Chondrocyte (in vitro differentiated cells): Measurements from ENCODE around the gene ARHGAP42. TPM values are rescaled to one million over a fixed set of nuclear protein-coding genes. Genes with fewer than 3 reads are reported as not detected.

Experiments used
- DNase-seq: peaks from one replicate; pipeline ENCODE4 v3.0.0; 2021; ENCODE audit warnings: mixed read lengths, low spot score
- H3K27ac Mint-ChIP-seq: one replicate; pipeline ENCODE4 v1.8.0; 2021; ENCODE audit warnings: mild to moderate bottlenecking, moderate library complexity, mixed read lengths; ENCODE audit not compliant: unreplicated experiment
- H3K27me3 Mint-ChIP-seq: 2 replicates; pipeline ENCODE4 v1.8.0; 2021; ENCODE audit warnings: low read depth, mixed read lengths
- H3K36me3 Mint-ChIP-seq: 2 replicates; pipeline ENCODE4 v1.8.0; 2021; ENCODE audit warnings: low read depth, mixed read lengths
- H3K4me1 Mint-ChIP-seq: 2 replicates; pipeline ENCODE4 v1.8.0; 2021; ENCODE audit warnings: low read depth, mild to moderate bottlenecking, mixed read lengths
- H3K4me3 Mint-ChIP-seq: one replicate; pipeline ENCODE4 v1.8.0; 2021; ENCODE audit warnings: mild to moderate bottlenecking, moderate library complexity, mixed read lengths; ENCODE audit not compliant: unreplicated experiment
- H3K9me3 Mint-ChIP-seq: 2 replicates; pipeline ENCODE4 v1.8.0; 2021; ENCODE audit warnings: low read depth, mixed read lengths
- CTCF ChIP-seq: fragments of 200-600 bp; sonication (generic); IDR thresholded peaks from 2 replicates; pipeline ENCODE4 v1.5.0; 2021; ENCODE audit warnings: antibody characterized with exemption, mild to moderate bottlenecking, moderate library complexity
- total RNA-seq: library from RNA; stranded (reverse); gene quantifications from 3 replicates; pipeline ENCODE4 v1.2.1, GENCODE V29; 2021

Gene ARHGAP42
- total RNA-seq, 1 donor from 2014 or later: 16.1 TPM

- Mint-ChIP-seq H3K4me1 (peaks cover 40% of the 10 kb centered on the region), H3K36me3 (no peaks in the 10 kb centered on the region), H3K4me3 (no peak overlapping the region), H3K27me3 (no peaks in the 10 kb centered on the region), H3K27ac (no peak overlapping the region), H3K9me3 (peaks cover 3% of the 10 kb centered on the region)
- no peak for DNase-seq
- no peak for TF ChIP-seq CTCF
These were observed 200.6 kb downstream of the ARHGAP42 start for GRCh38 chr11:100887659-100888058.

- Mint-ChIP-seq H3K27me3 (no peaks in the 10 kb centered on the region), H3K4me3 (no peak overlapping the region), H3K4me1 (peaks cover 40% of the 10 kb centered on the region), H3K9me3 (no peaks in the 10 kb centered on the region), H3K27ac (no peak overlapping the region), H3K36me3 (no peaks in the 10 kb centered on the region)
- no peak for DNase-seq
- no peak for TF ChIP-seq CTCF
These were observed 201.7 kb downstream of the ARHGAP42 start for GRCh38 chr11:100888836-100889235.

GRCh38 chr11:100889758-100890157, 202.7 kb downstream of the ARHGAP42 start:
- H3K4me3 Mint-ChIP-seq: no peak overlapping the region
- no peaks in the 10 kb centered on the region for H3K9me3 Mint-ChIP-seq
- H3K36me3 Mint-ChIP-seq: no peaks in the 10 kb centered on the region
- DNase-seq: no peak
- no peak for TF ChIP-seq CTCF
- H3K27ac Mint-ChIP-seq: peak overlapping the region; percentile 52
- no peaks in the 10 kb centered on the region for H3K27me3 Mint-ChIP-seq
- H3K4me1 Mint-ChIP-seq: peaks cover 44% of the 10 kb centered on the region

GRCh38 chr11:100890789-100891188, 203.7 kb downstream of the ARHGAP42 start:
- peak overlapping the region; percentile 45 for H3K4me3 Mint-ChIP-seq
- peak overlapping the region; percentile 96 for H3K27ac Mint-ChIP-seq
- no peak for DNase-seq

GRCh38 chr11:100892886-100893285, 205.8 kb downstream of the ARHGAP42 start:
- Mint-ChIP-seq H3K4me1 (peaks cover 40% of the 10 kb centered on the region), H3K9me3 (no peaks in the 10 kb centered on the region), H3K36me3 (no peaks in the 10 kb centered on the region), H3K27me3 (no peaks in the 10 kb centered on the region), H3K27ac (no peak overlapping the region), H3K4me3 (no peak overlapping the region)
- no peak for DNase-seq
- no peak for TF ChIP-seq CTCF

More at GRCh38 chr11:100890789-100891188, 203.7 kb downstream of the ARHGAP42 start:
- Mint-ChIP-seq H3K36me3 (no peaks in the 10 kb centered on the region), H3K4me1 (peaks cover 40% of the 10 kb centered on the region), H3K9me3 (no peaks in the 10 kb centered on the region), H3K27me3 (no peaks in the 10 kb centered on the region)
- no peak for TF ChIP-seq CTCF
